Gastroesophageal sphincter (tissue), 3 donors: ENCODE results near the gene CADM1.

ENCODE experiments used
- CTCF ChIP-seq, 4 experiments: fragments of 200-600 bp in 2 of 4; fragments of 450-650 bp in 2 of 4; sonication (generic) in 1 of 4; IDR thresholded peaks; one replicate each; pipeline ENCODE4 v1.5.1; 2017 to 2019; ENCODE audit warnings: antibody characterized with exemption in 4 of 4, mild to moderate bottlenecking in 2 of 4, moderate library complexity in 2 of 4
- EP300 ChIP-seq: sonication (generic); formaldehyde crosslinking; IDR thresholded peaks from one replicate; pipeline ENCODE4 v1.6.1; 2017; ENCODE audit warnings: antibody characterized with exemption, mild to moderate bottlenecking

- TF ChIP-seq CTCF (IDR thresholded peaks at IDR 0.05) (no peak), EP300 (no peak)
These were observed 86.1 kb downstream of the CADM1 start for GRCh38 chr11:115418081-115418480.
